Activated CD4-positive, alpha-beta T cell treated with anti-CD3 and anti-CD28 coated beads, Interleukin-2, Interleukin-6, amounts not matched to agents 100 ng/mL and 50 ng/mL, durations not matched to agents 16 hours and 8 hours (primary cell): ENCODE results near the gene CHAC1.
"Not testable (repeated sequence)": the region's sequence is repeated elsewhere in the genome, so short reads cannot be mapped to it uniquely, and the experiment has no call there.

ENCODE experiments used
- DNase-seq: peaks from one replicate; pipeline ENCODE4 v3.0.0-alpha.2; 2020

CHAC1 gene

DNA sequence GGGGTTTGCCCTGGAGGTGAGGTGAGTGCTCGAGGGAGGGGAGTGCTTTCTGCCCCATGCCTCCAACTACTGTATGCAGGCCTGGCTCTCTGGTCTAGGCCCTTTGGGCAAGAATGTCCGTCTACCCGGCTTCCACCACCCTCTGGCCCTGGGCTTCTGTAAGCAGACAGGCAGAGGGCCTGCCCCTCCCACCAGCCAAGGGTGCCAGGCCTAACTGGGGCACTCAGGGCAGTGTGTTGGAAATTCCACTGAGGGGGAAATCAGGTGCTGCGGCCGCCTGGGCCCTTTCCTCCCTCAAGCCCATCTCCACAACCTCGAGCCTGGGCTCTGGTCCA, 14.8 kb upstream of the CHAC1 start:
- DNase-seq = no peak

DNA sequence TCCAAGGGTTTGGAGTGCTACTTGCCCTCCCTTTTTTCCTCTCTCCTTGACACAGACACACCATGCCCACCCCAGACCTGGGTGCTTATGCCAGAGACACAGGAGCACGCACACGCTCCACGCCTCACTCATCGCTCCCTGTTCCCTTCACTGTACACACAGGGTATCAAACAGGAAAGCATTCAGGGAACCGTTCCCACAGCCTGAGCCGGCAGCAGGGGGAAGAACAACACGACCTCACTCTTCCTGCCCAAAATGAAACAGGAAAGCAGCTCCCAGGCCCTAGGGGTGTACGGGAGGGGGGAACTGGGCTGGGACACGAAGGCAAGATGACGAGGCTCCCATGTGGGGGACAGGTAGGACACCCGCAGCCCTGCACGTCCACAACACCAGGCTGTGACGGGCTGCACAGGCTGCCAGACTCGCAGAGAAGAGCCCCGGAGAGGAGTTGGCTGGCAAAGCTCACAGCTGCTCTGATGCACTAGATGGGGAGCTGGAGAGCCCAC, 12.9 kb upstream of the CHAC1 start:
- DNase-seq = no peak

DNA sequence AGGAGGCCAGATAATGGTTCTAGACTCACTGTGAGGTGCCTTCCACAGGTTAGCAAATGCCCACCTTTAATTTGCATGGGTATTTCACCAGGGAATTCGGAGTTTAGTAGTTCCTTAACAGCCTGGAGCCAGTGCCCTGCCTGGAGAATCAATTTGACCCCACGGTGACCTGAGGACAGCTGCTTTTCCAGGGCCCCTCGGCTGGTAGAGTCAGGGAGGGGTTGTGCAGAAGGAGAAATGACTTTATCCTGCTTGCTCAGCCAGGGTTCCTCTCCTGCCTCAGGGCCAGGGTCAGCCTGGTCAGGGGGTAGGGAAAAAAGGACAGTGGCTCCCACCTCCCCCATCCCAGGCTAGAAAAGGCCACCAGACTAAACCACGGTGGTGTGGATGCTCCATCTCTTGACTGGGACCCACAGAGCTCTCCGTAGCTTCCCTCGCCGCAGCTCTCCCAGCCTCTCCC, 12.2 kb upstream of the CHAC1 start:
- DNase-seq = no peak

DNA sequence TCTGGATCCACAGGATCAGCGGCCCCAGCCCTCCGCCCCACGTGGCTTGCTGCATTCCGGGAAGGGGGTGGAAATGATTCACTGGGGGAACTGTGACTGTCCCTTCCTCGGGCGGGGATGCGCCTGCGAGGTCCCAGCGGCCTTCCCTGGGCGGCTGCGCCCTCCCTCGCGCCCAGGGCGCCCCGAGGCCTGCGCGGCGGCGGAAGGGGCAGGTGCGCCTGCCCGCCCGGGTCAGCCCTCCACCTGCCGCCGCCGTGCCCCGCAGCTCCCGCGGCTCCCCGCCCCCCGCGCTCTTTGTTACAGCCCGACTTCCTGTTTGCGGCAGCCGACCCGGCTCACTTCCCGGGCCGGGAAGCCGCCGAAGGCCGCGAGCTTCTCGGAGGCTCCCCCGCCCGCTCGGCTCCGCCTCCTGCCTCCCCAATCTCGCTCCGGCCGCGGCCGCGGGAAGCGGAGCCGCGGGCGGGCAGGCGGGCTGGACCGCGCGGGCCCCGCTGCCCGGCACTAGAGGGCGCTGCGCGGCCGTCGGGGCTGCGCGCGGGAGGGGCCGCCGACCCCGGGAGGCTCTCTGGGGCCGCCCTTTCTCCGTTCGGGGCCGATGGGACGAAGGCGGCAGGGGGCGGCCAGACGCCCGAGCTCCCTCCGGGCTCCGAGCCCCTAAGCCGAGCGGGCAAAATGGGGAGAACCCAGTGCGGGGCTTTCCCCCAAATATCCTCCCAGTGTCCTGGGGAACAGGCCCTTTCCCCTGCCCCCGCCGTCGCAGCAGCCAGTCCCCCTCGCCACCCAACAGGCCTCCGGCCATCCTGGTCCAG, 11.5 kb upstream of the CHAC1 start:
- peak; percentile 78 for DNase-seq

DNA sequence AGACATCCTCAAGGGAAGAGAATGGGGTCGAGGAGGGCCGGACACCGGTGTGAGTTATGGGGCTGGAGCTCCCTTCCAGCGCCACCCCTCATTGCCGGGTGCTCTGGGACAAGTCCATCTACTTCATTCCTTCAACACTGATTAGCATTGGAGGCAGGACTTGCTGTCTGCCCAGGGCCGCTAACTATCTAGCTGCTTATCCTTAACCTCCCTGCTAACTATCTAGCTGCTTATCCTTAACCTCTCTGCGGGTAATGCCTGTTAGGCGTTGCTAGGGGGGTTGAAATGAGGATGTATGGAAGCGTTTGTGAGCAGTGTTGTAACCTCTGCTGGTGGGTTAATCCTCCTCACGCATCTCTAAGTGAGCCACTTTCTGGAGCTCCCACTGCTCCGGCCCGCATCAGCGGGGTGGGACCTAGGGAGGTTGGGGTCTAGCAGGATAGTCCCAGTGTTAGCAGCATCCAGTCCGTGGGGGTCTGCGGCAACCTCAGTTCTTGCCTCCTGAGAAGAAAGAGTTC, 10.9 kb upstream of the CHAC1 start:
- DNase-seq = no peak

DNA sequence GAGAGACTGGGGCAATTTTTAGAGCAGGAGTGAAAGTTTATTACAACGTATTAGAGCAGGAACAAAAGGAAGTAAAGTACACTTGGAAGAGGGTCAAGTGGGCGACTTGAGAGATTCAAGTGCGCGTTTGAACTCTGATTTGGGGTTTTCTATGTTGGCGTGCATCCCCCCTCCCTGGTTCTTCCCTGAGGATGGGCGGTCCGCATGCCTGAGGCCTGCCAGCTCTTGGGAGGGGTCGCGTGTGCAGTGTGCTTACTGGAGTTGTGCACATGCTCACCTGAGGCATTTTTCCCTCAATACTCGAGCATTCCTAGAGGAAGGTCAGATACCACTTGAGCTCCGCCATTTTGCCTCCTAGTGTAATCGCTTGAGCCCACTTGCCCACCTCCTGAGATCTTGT, 10.4 kb upstream of the CHAC1 start:
- DNase-seq = no peak

DNA sequence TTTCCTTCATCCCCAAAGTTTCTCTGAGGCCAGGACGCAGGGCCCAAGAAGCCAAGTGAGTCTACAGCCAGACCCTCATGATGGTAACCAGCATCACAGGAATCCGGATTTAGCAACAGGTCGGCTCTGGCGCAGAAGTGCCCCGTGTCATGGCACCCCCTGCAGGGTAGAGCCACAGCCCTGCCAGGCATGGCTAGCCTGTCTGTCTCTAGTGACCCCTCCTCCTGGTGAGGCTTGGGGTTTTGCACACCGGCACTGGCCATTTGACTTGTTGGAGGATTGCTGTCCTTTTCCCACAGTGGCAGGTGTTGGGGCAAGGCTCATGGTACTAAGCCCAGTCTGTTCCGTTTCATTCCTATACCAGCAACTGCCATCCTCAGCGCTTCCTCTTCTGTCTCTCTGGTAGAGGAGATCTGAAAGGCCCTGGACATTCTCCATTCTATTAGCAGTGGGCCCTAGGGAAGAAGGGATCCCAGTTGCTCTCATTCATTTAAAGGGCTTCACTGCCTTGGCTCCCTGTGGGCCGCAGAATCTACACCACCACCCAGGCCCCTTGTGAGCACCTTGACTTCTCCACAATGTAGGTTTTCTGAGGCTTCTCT, 9.4 kb upstream of the CHAC1 start:
- DNase-seq = no peak

DNA sequence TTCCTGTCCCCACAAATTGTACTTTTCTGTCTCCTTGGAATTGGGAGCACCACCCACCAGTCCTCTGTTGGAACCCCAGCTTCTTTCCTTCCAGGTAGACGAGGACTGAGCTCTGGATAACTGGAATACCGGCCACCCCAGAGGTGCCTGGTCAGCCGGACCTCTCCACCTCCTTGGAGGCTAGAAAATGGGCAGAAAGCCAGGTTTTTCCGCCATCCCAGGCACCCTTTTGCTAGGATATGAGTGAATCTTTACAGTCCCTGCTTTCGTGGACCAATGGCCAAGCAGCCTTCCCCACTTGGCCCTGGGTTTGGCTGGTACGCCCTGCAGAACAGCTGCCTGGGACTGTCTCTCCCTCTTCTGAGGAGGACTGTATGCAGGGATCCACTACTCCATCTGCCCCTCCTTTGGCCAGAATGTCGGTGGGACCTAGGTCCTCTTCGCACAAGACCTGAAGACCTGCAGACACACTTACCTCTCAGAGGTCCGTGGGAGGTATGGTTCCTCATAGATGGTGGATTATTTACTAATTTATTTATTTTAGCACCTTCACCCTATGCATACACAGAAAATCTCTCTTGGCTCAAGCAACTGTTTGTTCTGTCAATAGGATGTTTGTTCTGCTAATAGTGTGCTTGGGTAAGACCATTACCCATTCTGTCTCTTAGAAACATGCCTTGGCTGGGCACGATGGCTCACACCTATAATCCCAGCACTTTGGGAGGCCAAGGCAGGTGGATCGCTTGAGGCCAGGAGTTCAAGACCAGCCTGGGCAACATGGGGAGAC, 8.6 kb upstream of the CHAC1 start:
- no peak for DNase-seq

DNA sequence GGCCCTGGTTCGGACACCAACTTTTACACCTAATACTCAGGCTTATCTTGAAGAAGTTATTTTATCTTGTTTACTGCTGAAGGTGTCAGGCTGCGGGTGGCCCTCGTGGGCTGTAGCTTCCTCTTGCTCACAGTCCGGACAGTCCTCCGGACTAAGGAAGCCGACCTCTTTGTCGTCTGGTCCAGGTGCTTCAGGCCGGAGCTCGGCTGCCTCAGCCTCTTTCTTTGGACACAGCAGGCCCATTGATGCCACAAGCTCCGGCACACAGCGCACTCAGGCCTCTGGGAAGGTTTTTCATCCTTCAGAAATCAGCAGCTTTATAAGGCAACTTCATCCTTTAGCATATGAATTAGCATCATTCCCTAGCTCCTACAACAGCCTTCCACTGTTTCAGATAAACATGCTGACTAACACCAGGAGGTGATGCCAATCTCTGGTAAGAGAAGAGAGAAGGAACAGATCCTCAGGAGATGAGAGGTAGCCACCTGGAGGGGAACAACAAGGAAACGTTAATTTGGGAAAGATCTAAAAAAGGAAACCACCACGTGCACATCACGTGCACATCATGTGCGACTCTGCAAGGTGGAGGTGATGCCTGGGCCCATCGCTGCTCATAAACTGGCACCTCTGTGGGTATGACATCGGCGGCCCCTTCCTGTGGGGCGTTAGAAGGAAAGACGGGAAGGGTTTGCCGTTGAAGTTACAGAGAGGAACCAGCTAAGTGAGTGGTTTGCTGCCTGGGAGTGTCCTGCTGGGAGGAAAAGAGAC, 4.4 kb upstream of the CHAC1 start:
- no peak for DNase-seq

DNA sequence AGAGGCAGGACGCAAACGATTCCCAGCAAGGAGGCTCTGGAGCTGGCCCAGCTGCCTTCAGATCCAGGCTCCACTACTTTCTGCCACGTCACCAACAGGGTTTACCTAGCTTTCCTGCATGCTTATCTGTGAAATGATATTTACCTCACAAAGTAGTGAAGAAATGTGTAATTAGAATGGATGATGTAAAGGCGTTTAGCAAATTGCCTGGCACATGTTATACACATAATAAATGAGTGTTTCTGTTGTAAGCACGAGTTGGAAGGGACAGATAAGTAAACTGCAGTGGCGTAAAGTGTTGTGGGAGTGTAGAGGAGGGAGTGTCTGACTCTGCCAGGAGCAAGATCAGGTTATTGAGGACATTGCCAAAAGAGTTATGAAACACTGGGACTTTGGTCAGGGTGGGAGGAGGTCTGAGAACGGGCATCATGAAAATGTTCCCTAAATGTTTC, 3.5 kb upstream of the CHAC1 start:
- no peak for DNase-seq

DNA sequence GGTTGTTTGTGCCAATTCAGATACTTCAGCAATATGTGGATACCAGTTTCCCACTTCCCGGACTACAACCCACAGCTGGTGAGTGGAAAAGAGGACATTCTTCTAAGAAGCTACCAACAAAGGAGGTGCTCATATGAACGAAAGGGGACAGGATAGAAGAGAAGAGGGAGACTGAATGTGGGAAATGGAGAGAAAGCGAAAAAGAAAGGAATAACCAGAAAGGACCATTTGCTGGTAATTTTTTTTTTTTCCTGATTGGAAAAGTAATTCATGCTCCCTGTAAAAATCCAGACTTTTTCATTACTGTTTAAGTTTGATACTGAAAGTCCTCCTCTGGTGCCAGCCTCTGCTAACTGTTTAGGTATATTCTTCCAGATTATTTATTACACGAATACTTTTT, 1.5 kb upstream of the CHAC1 start:
- no peak for DNase-seq

DNA sequence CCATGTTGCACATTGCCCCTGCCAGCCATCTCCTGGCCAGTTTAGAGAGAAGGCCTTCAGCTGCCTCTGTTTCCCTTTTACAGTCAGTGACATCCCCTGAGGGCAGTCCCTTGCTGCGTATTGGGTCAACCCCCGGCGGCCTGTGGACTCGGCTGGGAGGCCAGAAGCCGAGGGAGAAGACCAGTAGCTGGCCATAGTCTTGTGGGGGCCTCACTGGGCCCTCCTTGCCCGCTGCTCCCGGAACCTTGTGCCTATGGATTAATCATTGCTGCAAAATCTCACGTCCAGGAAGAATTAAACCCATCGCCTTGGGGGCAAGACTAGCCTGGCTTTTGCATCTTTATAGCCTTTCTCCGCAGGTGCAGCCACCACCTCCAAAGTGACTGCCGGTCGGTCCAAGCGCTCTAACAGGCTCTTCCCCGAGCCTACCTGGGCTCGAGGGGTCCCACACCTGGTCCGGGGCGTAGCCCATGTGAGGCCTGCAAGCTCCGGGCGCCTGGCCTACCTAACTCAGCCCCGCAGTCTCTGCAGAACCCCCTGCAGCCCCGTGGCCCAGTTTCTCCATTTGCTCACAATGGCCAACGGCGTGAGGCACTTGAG, 870 bp upstream of the CHAC1 start:
- DNase-seq = no peak

DNA sequence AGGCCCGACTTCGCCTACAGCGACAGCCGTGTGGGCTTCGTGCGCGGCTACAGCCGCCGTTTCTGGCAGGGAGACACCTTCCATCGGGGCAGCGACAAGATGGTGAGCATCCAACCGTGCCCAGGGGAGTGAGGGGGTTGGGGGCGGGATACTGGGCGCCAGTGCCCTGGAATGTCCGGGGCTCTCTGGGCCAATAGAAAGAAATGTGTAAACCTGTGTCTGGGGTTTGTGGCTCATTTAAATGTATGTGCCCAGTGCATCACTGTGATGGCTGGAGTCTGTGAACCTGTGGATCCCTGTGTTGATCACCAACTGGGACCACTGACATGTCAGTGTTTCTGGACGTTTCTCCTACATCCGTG, 423 bp downstream of the CHAC1 start:
- DNase-seq = no peak

DNA sequence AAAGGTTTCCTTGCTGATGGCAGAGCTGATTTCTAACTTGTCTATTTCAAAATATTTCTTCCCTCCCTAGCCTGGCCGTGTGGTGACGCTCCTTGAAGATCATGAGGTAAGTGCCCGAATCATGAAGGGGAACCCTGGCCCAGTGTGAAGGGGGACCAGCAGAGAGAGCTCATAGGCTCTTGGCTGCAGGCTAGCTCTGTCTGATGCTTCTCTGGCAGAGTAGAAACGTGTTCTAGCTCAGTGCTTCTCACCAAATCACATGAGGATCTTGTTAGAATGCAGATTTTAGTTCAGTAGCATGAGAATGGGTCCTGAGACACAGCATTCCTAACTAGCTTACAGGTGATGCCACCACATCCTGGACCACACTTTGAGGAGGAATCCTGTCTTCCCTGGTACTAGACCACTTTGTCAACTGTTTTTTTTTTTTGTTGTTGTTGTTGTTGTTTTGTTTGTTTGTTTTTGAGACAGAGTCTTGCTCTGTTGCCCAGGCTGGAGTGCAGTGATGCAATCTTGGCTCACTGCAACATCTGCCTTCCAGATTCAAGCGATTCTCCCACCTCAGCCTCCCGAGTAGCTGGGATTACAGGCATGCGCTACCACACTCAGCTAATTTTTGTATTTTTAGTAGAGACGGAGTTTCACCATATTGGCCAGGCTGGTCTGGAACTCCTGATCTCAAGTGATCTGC, 1.0 kb downstream of the CHAC1 start:
- not testable (repeated sequence) for DNase-seq

DNA sequence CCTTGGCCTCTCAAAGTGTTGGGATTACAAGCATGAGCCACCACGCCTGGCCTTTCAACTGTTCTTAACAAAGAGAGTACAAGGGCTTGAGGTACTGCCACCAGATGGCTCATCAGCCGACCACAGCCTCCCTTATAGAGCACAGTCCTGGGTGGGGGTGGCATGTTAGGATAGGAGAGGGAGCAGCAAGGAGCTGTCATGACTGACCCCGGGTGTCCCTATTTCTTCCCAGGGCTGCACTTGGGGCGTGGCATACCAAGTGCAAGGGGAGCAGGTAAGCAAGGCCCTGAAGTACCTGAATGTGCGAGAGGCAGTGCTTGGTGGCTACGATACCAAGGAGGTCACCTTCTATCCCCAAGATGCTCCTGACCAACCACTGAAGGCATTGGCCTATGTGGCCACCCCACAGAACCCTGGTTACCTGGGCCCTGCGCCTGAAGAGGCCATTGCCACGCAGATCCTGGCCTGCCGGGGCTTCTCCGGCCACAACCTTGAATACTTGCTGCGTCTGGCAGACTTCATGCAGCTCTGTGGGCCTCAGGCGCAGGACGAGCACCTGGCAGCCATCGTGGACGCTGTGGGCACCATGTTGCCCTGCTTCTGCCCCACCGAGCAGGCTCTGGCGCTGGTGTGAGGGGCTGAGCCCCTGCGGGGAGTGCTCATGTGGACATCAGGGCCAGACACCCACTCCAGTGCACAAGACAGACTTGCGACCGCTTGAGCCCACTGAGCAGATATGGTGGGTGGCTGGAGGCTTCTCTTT, 2.1 kb downstream of the CHAC1 start:
- DNase-seq = no peak

DNA sequence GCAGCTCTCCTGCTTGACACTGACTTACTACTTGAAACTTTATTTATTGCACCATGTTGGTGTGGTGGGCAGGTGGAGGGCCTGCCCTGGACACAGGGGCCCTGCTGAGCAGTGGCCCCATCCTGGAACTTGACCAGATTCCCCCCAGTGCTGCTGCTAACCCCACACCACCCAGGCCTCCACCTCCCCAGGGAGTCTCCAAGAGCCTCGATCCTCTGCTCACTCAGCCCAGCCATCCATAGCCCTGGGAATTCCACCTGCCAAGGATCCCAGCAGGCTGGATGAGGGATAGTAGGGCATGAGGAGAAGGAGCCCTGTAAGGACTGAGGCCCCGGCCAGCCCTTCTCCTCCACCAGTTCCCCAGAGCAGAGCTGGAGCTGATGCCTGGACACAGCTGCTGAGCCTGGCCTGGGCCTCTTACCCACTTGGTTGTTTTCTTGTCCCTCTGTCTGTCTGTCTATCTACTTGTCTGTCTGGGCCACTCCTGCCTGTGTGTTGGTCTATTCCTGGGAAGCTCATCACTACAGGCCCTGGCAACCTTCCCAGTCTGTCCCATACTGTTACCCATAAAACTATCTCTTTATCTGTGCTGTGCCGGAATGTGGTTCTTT, 2.8 kb downstream of the CHAC1 start:
- DNase-seq = no peak

DNA sequence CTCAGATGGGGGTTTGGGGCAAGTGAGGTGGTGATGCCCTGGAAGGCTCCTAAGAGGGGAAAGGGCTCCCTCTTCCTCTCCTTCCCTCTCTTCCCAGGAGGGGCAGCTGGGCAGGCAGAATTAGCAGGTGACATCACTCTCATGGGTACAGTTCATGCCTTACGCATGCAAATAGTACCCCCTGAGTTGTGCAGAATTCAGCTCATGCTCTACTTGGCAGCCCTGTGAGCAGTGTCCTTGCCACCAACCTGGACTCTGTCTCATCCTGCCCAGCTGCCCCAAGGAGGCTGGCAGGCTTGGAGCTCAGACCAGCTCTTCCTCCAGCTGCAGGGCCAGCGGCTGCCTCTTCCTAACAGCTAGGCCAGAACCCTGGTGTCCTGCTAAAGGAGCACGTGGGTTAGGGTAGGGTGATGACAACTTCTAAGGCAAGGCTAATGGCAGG, 3.3 kb downstream of the CHAC1 start:
- no peak for DNase-seq

DNA sequence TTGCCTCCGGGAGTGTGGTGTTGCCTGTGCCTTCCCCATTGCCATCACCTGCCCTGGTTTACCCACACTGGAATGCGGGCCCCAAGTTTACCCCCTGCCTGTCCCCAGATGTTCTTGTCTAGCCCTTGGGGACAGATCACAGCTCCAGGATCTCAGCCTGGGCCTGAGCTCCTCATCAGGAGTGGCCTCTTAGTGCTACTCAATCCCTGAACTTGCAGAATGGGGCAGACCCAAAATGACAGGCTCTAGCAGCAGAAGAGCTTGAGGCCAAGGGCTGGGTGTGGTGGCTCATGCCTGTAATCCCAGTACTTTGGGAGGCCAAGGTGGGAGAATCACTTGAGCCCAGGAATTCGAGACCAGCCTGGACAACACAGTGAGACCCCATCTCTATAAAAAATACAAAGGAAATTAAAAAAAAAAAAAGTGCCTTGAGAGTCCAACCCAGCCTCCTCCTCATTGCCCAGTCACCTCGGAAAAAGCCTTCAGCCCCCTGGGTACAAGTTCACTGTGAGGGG, 3.8 kb downstream of the CHAC1 start:
- DNase-seq = no peak

DNA sequence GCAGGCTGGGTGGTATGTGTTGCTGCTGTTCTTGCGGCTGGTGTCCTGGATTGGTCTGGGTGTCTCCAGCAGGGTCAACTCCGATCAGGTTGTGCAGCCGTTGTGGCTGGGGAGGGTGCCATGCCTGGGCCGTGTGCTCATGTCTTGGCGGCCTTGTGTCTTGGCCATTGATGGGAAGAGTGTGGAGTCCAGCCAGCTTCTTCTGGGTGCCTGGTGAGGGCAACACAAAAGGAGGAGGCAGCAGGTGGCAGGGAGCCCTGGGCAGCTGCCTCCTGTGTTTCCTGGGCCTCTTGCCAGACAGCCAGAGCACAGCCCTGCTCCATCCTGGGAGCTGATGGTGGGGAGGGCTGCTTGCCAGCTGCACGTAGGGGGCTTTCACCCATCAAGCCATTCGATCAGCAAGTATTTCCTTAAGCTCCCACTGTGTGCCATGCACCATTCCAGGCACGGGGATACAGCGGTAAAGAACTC, 4.3 kb downstream of the CHAC1 start:
- no peak for DNase-seq

DNA sequence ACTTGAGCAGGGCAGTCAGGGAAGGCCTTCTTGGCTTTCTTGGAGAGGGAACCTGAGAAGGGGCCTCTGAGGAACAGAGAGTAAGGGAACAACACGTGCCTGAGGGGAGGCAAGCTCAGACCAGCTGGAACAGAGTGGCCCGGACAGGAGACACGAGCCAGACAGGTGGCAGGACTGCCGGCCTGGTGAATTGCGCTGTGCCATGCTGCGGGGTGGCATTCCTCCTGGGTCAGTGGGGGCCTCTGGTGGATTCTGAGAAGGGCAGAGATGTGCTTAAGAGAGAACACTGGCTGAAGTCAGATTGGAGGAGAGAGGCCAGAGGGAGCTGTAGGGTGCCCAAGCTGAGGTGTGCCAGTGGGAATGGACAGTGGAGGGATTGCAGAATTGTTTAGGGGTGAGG, 4.9 kb downstream of the CHAC1 start:
- no peak for DNase-seq
